Measurements from ENCODE around the gene ENOX1. TPM values are rescaled to one million over a fixed set of nuclear protein-coding genes. Genes with fewer than 3 reads are reported as not detected.

ENOX1 gene
- total and polyA plus RNA-seq, 9 of the 15 experiments (the other 6 are each of a cell fraction or from before 2014, with no cell fraction given): not detected

DNA sequence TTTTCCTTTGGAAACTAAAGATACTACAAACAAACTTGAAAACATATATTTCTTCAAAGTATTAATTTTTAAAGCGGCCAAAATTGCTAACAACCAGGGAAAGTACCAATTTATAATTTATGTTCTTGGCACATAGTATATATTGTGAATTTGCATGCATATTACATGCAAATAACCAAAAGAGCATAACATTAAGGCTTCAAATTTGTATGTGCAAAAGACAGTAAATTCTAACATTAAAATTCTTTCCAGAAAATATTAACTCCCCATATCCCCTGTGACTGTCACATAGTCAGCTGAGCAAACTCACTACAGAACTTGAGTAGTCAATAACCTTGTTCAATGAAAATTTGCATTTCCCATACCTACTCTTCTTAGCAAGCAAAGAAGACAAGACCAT lies 133.4 kb downstream of the ENOX1 start:
- Histone ChIP-seq H3K4me3 (no peak overlapping the region), H3K36me3 (ENCODE audit: control insufficient read depth, insufficient read depth, low read length) (no peaks in the 10 kb centered on the region), H3K9ac (ENCODE audit: insufficient read depth in 1 of 2, low read depth in 2 of 2, low read length in 2 of 2) (no peak overlapping the region), H3K9me3 (replicated peaks; ENCODE audit: control insufficient read depth, insufficient read depth, low read depth, low read length) (no peaks in the 10 kb centered on the region), H3K79me2 (ENCODE audit: control insufficient read depth, insufficient read depth, low read length) (no peaks in the 10 kb centered on the region), H3K27ac (ENCODE audit: extremely low read depth, low read depth, low read length) (no peak overlapping the region), H3K4me2 (ENCODE audit: insufficient read depth, low read length) (no peak overlapping the region), H4K20me1 (replicated peaks; ENCODE audit: control insufficient read depth, insufficient read depth, low read length) (no peaks in the 10 kb centered on the region), H3K27me3 (ENCODE audit: control insufficient read depth in 2 of 2, insufficient read depth in 2 of 2, low read length in 2 of 2) (no peaks in the 10 kb centered on the region), H2AFZ (ENCODE audit: low read depth, low read length) (no peak overlapping the region), H3K4me1 (replicated peaks in 1 of 2; ENCODE audit: control insufficient read depth in 2 of 2, insufficient read depth in 2 of 2, low read length in 2 of 2) (no peaks in the 10 kb centered on the region), H3K9me1 (ENCODE audit: control insufficient read depth, insufficient read depth, low read length) (no peaks in the 10 kb centered on the region)
- DNase-seq (ENCODE audit: extremely low read depth in 1 of 4, low spot score in 3 of 4) (no peak), FAIRE-seq (no peak), ATAC-seq (no peak)
- no CpG with 5 or more reads among the region's 1 CpG for WGBS (ENCODE audit: insufficient coverage, low coverage, missing lambda C conversion rate)
- intact Hi-C loops (cut with micrococcal nuclease) (no loop called here), in situ Hi-C loops (cut with MboI) (no loop called here)
- CTCF ChIA-PET (ENCODE audit: low intra/inter-chr PET ratio): no interaction called here
- no peak for TF ChIP-seq RBM17 (IDR thresholded peaks at IDR 0.05; ENCODE audit: borderline replicate concordance, low read depth, low read length)
- TF ChIP-seq, protein P1, sequence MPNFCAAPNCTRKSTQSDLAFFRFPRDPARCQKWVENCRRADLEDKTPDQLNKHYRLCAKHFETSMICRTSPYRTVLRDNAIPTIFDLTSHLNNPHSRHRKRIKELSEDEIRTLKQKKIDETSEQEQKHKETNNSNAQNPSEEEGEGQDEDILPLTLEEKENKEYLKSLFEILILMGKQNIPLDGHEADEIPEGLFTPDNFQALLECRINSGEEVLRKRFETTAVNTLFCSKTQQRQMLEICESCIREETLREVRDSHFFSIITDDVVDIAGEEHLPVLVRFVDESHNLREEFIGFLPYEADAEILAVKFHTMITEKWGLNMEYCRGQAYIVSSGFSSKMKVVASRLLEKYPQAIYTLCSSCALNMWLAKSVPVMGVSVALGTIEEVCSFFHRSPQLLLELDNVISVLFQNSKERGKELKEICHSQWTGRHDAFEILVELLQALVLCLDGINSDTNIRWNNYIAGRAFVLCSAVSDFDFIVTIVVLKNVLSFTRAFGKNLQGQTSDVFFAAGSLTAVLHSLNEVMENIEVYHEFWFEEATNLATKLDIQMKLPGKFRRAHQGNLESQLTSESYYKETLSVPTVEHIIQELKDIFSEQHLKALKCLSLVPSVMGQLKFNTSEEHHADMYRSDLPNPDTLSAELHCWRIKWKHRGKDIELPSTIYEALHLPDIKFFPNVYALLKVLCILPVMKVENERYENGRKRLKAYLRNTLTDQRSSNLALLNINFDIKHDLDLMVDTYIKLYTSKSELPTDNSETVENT (CRISPR knock-in tag; IDR thresholded peaks at IDR 0.05): no peak
- TF ChIP-seq ZNF639 (CRISPR knock-in tag; conservative IDR thresholded peaks at IDR 0.05 in 1 of 2, IDR thresholded peaks at IDR 0.05 in 1 of 2): no peak
- no peak for TF ChIP-seq ZBTB40 (IDR thresholded peaks at IDR 0.05)
- no peak for TF ChIP-seq ZBTB40 (CRISPR knock-in tag; IDR thresholded peaks at IDR 0.05)
- POLR2A ChIA-PET: no interaction called here
- no TSS peak for BruUV-seq (replicated peaks)
